ENCODE results near the gene TRIP11. TPM values are rescaled to one million over a fixed set of nuclear protein-coding genes. Genes with fewer than 3 reads are reported as not detected.

Gene TRIP11
- total RNA-seq, 1 experiment from 2014 or later = 43.4 TPM

DNA sequence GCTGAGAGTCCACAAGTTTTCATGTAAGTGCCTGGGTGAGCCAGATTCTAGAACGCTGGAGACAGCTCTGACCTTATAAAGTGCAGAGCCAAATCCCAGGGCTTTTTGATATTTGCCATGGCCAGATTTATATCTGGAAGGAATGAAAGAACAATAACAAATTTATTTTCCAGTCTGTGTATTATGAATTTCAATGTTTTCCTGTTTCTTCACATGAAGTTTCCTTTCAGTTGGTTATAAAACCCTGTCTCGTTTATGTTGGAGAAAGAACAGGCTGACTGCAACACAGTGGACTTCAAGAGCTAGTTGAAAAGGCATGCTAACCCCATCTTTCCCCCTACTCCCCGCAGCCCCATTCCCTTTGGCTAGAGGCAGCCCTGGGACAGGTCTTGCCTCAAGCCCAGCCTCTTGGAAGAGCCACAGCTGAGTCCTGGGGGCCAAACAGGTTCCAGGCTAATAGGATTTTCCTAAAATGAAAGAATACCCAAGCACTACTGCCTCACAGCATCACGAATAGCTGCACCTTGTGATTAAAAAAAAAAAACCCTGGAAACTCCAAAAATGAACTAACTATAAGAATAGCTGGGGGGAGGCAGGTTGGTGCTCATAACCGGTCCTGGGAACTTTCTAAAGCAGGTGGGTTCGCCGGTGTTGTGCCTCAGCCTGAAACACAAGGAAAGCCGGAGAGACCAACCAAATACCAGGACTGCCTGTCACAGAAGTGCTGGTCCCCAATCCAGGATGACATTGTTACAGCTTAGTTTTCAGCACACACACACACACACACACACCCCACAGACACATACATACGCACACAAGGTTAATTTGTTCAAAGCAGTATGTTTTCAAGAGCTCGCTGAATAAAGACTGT lies 93.9 kb downstream of the TRIP11 start:
- DNase-seq = no peak
- Mint-ChIP-seq H3K27ac (ENCODE audit: unreplicated experiment) (no peak overlapping the region), H3K9me3 (ENCODE audit: unreplicated experiment) (no peaks in the 10 kb centered on the region), H3K4me1 (ENCODE audit: low read depth, unreplicated experiment) (no peaks in the 10 kb centered on the region), H3K27me3 (ENCODE audit: insufficient read depth, unreplicated experiment) (no peaks in the 10 kb centered on the region), H3K36me3 (ENCODE audit: insufficient read depth, unreplicated experiment) (no peaks in the 10 kb centered on the region), H3K4me3 (ENCODE audit: unreplicated experiment) (peak overlapping the region; percentile 84)
- Histone ChIP-seq H3K9me3 (no peaks in the 10 kb centered on the region; the same call in 1 of the 2 replicates), H3K27me3 (replicated peaks; ENCODE audit: control insufficient read depth, insufficient read depth, low read length) (no peaks in the 10 kb centered on the region), H3K4me1 (peaks cover 7% of the 10 kb centered on the region; the same call in 1 of the 2 replicates), H3K4me3 (ENCODE audit: low read depth, low read length) (no peak overlapping the region), H3K36me3 (ENCODE audit: control insufficient read depth, insufficient read depth, low read length) (no peaks in the 10 kb centered on the region)
- BruUV-seq (replicated peaks) = no TSS peak
- intact Hi-C loops (cut with micrococcal nuclease; ENCODE audit: unreplicated experiment) = no loop called here
- TF ChIP-seq CTCF (IDR thresholded peaks at IDR 0.05; ENCODE audit: insufficient read depth in 1 of 2, low read depth in 1 of 2, low read length in 1 of 2, severe bottlenecking in 1 of 2, unreplicated experiment in 1 of 2) = no peak
- ChIA-PET CTCF (interaction anchor here (0.6 to 1.0 kb wide), 3 partner anchors 34 to 364 kb away, joined by 3 to 4 read pairs (median 3); no protein-coding TSS in a partner anchor), POLR2A (no interaction called here)

- Mint-ChIP-seq H3K9me3 (ENCODE audit: unreplicated experiment) (no peaks in the 10 kb centered on the region), H3K36me3 (ENCODE audit: insufficient read depth, unreplicated experiment) (no peaks in the 10 kb centered on the region), H3K4me1 (ENCODE audit: low read depth, unreplicated experiment) (no peaks in the 10 kb centered on the region), H3K27ac (ENCODE audit: unreplicated experiment) (no peak overlapping the region), H3K4me3 (ENCODE audit: unreplicated experiment) (no peak overlapping the region), H3K27me3 (ENCODE audit: insufficient read depth, unreplicated experiment) (no peaks in the 10 kb centered on the region)
- ChIA-PET CTCF (no interaction called here), POLR2A (interaction anchor here (0.6 kb wide), 1 partner anchor 12 kb away, joined by 3 read pairs; no protein-coding TSS in a partner anchor)
- no peaks in the 10 kb centered on the region for H3K36me3 ChIP-seq (ENCODE audit: control insufficient read depth, insufficient read depth, low read length)
- no peak overlapping the region for H3K4me3 ChIP-seq (ENCODE audit: low read depth, low read length)
- BruUV-seq (replicated peaks) = no TSS peak
- H3K9me3 ChIP-seq = no peaks in the 10 kb centered on the region
- no peaks in the 10 kb centered on the region for H3K27me3 ChIP-seq (replicated peaks; ENCODE audit: control insufficient read depth, insufficient read depth, low read length)
- intact Hi-C loops (cut with micrococcal nuclease; ENCODE audit: unreplicated experiment) = no loop called here
- no peak for TF ChIP-seq CTCF (IDR thresholded peaks at IDR 0.05; ENCODE audit: insufficient read depth in 1 of 2, low read depth in 1 of 2, low read length in 1 of 2, severe bottlenecking in 1 of 2, unreplicated experiment in 1 of 2)
- no peaks in the 10 kb centered on the region for H3K4me1 ChIP-seq
- no peak for DNase-seq
Observed at GRCh38 chr14:91942946-91943345, 96.9 kb downstream of the TRIP11 start.

DNA sequence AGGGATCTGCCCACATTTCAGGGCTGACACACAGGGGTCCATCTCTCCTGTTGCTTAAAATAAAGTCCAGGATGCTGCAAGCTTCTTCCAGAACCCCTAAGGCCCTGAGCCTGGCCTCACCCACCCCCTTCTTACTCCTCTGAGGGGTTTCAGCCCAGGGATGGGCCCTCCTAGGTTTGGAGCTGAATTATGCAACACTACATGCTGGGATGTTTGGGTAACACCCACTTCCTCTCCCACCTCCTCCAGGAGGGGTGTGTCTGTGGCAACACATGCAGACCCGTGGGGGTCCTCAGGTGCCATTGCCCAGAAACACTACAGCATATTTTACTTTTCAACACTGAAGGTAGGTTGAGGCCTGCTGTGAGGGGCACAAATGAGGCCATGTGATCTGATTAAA lies 97.7 kb downstream of the TRIP11 start:
- H3K9me3 ChIP-seq = no peaks in the 10 kb centered on the region
- Mint-ChIP-seq H3K4me3 (ENCODE audit: unreplicated experiment) (no peak overlapping the region), H3K4me1 (ENCODE audit: low read depth, unreplicated experiment) (no peaks in the 10 kb centered on the region), H3K27ac (ENCODE audit: unreplicated experiment) (no peak overlapping the region), H3K27me3 (ENCODE audit: insufficient read depth, unreplicated experiment) (no peaks in the 10 kb centered on the region), H3K36me3 (ENCODE audit: insufficient read depth, unreplicated experiment) (no peaks in the 10 kb centered on the region), H3K9me3 (ENCODE audit: unreplicated experiment) (no peaks in the 10 kb centered on the region)
- no peak for DNase-seq
- no peaks in the 10 kb centered on the region for H3K36me3 ChIP-seq (ENCODE audit: control insufficient read depth, insufficient read depth, low read length)
- intact Hi-C loops (cut with micrococcal nuclease; ENCODE audit: unreplicated experiment) = no loop called here
- H3K4me1 ChIP-seq = no peaks in the 10 kb centered on the region
- no peaks in the 10 kb centered on the region for H3K27me3 ChIP-seq (replicated peaks; ENCODE audit: control insufficient read depth, insufficient read depth, low read length)
- H3K4me3 ChIP-seq (ENCODE audit: low read depth, low read length) = no peak overlapping the region
- BruUV-seq (replicated peaks) = no TSS peak
- ChIA-PET POLR2A (no interaction called here), CTCF (no interaction called here)
- TF ChIP-seq CTCF (IDR thresholded peaks at IDR 0.05; ENCODE audit: insufficient read depth in 1 of 2, low read depth in 1 of 2, low read length in 1 of 2, severe bottlenecking in 1 of 2, unreplicated experiment in 1 of 2) = no peak
